SKM-1 (cell line): Measurements from ENCODE around the gene GDPD5.

Experiments used
- DNase-seq: peaks from one replicate; lab custom pipeline; 2025; ENCODE audit not compliant: unreplicated experiment; lab: John Stamatoyannopoulos, UW

Gene GDPD5

DNA sequence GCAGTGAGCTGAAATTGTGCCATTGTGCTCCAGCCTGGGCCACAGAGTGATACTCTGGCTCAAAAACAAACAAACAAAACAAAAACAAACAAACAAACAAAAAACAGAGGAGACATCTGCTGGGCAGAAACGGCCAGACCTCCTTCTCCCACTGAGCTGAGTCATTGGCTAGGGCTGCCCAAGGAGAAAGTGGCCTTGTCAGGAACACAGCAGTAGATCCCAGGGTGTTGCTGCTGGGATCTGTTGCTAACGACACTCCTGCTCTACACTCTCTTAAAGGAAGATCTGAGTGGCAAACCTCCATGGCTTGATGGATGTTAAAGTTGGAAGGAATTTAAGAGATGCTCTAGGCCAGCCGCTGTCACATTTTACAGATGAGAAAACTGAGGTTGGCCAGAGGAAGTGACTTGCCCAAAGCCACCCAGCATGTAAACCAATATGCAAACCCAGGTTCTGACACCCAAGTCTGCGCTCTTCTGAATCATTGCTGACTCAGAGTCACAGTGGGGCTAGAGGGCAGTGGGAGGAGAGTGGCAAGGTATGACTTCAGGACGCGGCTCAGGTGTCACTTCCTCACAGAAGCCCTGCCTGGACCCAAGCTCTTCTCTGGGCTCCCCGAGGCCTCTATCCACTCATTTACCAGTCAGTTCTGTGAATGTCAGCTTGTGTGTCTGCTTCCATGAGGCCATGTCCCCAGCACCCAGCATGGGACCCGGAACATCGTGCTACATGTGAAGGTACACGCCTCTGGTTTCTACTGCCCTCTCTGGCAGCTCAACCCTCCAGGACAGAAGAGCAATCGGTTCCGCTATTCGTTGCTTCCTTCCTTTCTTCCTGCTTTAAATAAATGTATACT is 11.3 kb upstream of the GDPD5 start:
- peak; percentile 92 for DNase-seq

DNA sequence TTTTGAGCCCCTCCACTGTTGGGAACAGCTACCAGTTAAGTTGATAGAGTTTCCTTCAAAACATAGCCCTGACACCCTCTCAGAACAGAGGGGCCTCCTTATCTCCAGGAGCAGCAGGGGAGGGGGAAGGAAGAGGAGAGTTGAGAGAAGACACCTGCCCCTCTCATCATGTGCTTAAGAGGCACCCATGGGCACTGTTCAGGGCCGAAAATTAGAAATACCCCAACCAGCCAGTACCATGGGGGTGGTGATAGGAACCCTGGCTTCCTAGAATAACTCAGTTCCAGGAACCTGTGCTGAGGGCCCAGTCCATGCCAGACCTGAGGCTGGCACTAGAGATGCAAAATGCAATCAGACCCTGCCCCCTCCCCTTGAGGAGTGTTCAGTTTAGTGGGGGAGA is 9.3 kb upstream of the GDPD5 start:
- no peak for DNase-seq

DNA sequence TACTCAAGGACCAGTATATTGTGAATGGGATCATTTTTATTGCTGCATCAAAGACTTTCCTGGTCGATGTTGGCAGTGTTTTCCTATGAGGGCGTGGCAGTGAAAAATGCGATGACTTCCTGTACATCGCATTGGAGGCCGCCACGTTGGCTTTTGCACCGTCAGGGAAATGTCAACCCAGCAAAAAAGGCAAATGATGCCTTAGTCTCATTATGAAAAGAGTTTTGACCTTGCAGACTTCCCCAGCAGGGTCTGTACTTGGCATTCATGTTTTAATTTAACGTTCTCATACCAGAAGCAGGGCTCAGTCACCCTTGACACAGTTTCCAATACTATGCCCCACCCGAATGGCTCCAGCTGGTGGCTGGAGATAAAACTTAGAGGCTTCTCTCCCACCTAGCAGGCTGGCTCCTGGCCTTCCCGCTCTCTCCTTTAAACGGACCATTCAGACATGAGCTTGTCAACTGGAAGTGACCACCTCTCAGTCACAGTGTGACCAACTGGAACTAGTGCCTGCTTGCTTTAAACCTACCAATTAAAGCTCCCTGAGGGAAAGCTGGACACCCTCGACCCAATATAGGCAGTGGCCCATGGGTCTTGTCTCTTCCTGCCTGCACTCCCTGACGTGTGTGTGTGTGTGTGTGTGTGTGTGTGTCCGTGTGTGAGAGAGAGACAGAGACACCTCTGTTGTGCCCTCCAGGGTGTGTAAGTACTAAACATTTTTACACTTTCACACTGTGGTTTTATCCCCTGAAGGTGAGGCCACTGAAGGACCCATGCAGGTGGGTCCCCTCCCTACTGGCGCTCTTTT is 8.7 kb upstream of the GDPD5 start:
- no peak for DNase-seq

DNA sequence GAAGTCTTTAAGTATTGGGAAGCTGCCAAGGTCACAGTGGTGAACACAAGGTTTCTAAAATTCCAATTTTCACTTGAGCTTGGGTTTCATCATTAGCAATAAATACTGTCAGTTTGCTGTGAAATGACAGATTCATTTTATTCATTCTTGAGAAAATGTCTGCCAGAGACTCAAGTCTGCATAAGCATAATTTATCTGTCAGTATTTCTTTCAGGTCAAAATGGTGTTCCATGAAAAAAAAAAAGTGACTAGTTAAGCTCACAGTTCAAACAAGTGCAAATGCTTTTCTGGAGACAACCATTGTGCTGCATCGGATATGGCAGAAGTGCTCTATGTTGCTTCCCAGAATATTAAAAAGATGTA is 8.1 kb upstream of the GDPD5 start:
- no peak for DNase-seq

DNA sequence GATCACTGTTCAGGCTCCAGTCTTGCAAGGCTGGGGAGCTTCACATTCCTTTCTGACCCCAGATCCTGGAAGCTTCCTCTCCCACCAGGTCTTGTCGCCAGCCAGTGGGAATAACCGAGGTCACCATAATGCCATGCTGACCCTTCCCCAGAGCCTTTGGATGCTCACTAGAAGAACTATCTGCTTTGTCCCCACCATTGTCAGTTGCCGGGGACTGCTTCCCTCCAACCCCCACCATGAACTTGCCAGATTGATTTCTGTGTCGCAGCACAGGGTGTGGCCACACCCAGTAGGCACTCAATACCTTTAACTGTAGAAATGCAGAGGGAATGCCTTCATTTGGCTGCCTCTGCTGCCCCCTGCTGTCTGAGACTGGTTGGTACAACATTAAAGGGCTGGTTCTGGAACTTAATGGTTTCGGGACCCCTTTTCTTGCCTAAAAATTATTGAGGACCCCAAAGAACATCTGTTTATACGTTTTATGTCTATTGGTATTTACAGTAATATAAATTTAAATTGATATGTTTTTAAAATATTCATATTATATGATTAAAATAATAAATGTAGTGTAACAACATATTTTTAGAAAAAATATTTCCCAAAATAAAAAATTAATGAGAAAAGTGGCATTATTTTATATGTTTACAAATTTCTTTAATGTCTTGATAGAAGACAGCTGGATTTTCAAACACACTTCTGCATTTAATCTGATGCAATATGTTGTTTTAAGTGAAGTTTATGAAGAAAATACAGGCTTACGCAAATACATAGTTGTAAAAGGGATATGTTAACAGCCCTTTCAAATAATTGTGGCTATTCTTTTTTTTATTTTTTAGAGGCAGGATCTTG is 6.7 kb upstream of the GDPD5 start:
- DNase-seq, result peak; percentile 63

DNA sequence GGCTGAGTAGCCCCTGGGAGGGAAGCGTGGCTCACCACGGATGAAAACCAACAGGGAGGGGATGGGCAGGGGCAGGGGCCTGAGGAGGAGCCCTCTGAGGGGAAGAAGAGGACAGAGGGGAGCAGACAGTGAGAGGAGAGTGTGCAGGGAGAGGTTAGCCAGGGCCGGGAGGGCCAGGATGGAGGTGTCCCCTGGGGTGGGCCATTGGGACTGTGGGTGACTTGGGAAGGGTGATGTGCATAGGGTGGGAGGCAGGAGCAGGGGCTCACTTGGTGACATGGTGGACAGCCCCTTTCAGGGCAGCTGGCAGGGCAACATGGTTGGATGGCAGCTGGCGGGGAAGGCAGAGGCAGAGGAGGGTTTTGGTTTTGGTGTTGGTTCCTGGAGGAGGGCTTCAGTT is 5.6 kb upstream of the GDPD5 start:
- DNase-seq, result no peak

DNA sequence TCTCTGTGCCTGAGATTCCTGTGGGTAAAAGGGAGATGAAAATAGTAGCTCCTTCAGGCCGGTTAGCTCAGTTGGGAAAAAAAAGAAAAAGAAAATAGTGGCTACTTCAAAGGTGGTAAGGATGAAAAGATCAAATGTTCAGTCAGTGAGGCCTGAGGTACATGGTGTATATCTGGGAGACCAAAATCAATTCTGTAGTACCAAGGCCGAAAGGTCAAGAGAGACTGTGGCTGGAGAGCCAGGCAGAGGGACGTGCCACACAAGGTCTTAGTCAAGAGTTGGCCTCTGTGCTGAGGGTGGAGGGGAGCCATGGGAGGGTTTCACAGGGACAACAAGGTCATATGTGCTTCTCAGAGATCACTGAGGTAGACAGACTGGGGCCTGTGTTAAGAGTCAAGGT is 4.8 kb upstream of the GDPD5 start:
- no peak for DNase-seq

DNA sequence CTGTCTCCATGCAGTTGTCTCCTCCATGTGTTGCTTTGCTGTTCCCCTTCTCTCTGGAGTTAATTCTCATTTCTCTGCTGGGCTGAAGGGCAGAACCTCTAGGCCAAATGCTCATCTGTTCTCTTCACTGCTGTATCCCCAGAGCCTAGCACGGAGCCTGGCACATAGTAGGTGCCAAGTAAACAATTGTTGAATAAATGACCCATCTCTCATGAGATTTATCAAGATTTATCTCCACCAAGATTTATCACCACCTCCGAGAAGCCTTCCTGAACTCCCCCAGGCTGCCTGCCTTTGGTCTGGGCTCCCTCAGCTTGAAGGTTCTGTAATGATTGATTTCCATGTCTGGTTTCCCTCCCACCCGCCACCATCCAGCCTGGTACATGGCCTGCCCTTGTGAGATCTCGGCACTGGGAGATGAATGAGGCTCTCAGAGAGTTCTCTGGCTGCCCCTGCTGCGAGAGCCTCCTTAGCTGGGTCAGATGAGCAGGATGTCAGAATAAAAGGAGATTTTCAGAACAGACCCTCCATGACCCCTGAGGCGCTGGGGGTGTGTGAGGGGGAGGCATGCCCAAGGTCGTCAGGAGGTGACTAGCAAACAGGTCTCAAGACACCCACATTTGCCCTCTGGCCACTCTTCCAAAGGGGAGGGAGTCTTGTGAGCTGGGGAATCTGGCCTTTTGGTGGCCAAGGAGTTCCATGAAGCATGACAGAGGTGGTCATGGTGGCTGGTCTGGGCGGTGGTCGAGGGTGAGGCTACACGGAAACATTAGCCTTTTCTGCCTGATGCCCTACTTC is 2.4 kb upstream of the GDPD5 start:
- no peak for DNase-seq

DNA sequence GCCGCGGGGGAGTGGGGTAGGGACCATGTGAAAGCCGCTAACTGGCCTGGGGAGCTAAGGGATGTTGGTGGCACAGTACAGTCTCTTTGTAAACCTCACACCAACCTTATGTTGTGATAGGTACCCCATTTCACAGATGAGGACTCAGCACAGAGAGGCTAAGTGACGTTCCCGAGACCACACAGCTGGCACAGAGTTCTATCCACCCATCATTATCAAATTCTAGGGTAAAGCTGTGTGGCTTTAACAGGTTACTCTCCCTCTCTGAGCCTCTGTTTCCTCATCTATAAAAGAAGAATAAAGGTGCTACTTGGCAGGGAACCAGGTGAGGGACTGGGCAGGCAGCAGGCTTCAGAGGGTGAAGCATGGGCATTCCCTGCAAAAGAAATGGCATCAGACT is 1.4 kb upstream of the GDPD5 start:
- no peak for DNase-seq

DNA sequence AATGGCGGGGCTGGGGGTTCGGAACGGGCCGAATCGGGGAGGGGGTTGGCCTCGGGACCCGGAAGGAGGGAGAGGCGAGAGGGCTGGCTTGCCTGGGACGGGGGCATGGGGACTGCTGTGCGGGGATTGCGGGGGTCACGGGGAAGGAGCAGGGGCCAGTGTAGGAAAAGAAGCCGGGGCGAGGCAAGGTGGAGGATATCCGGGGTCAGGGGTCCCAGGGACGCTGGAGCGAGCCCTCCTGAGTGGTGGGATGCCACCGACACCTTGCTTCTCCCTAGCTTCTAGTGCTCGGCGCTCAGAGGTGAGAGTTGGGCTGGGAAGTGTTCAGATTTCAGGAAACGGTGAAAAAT is 426 bp upstream of the GDPD5 start:
- DNase-seq, result no peak

DNA sequence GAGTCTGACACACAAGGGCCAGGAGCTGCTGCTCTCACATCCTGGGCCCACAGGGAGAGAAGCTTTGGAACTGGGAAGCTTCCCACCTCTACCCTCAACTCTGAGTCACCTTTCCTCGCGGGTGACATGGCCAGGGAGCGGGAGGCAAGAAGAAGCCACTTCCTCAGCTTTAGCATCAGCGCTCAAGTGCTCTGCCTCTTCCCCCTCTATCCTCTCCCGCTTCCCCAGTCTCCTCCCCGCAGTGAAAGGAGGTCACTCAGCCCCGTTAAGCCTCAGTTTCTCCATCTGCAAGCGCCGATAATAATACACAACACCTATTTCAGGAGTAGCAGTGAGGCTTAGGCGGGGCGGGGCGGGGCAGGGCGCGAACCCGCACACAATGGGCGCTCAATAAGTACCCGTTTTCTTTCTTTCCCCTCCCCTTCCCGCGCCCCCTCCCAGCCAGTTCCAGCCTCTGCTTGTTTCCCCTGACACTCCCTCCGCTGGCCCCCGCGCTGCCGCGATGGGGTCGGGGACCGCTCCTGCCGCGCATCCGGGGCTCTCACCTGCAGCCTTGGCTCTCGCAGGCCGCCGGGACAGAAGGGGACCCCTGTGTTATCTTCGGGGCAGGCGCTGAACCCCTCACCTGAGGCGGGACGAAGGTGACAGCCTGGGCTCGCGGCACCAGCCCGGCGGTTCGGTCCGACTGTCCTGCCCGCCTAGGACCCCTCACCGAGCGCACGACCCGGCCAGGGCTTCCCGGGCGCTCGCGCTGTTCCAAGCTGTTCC is 892 bp downstream of the GDPD5 start:
- DNase-seq, result no peak

DNA sequence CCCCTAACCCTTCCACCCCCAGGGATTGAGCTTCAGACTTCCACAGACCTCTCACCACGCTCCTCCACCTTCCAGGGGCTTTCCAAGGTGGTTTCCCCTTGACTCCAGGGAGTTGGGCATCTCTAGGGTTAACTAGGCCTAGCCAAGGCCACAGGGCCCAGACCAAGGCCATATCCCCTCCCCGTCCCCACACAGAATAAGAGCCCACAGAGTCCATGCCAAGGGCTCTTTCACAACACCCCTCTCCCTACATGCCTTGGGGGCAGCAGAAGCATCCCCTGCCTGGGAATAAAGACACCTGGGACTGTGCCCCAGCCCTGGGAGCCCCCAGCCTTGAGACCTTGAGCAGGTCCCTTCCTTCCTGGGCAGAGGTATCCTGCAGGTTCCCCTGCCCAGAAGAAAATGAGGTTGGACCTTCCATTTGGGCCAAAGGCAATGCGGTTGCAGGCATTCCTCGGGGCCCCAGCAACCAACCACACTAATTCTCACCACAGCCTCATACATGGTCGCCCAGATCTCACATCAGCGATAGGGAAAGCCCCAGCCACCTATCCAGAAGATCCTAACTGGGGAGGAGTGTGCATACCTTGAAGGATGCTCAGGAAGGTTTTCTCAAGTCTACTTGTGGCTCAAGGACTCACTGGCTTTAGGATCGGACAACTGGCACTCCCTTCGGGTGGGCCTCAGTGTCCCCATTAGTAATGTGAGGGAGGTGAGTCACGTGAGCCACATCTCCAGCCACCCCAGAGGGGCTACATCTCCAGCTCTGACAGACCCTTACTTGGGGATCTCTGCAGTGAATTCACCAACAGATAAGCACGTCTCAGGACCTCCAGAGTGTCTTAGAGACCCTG is 1.7 kb downstream of the GDPD5 start:
- no peak for DNase-seq

DNA sequence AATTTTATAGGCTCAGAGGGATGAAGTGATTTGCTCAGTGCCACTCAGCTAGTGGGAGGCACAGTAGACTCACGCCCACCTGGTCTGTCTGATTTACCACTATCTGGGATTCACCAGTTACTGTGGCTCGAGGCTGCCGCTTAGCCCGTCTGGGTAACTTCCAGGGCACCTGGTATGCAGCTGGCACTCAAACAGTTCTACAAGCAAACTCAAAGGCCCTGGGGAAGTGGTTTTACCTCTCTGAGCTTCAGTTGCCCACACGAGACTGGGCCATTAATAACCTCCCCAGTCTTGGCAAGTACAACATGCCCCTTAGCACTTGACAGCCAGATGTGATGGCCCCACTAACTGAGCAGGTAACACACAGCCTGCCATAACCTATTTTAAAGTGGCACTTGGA is 2.6 kb downstream of the GDPD5 start:
- DNase-seq, result no peak

DNA sequence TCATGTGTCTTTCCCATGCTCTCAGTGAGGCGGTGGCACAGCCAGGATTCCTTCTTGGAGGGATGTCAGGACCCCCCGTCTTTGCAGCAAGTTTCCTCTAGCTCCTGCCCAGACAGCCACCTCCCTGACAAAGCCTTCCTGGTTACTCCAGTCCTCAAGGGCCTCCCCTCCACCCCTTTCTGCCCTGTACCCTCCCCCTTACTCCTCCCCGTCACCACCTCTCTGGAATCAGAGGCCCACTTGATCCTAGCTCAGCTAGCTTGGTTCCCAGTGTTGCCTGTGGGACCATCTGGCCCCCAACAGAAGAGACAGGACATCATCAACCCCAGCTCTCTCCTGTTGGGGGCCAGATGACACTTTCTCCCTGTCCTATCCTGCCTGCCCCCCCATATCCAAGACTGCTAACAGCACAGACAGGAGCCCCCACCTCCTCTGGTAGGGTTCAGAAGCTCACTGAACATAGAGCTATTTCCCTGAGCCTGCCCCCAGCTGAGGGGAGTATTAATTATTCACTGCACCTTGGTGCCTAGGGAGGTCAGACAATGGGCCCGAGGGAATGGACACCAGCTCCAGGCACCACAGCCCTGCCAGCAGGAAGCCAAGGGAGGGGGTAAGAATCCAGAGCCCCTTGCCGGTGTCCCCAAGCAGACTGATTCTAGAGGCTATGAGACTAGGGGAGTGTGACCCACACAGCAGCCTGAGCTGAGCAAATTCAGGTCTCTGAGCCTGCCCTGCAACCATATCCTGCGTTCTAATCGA is 3.3 kb downstream of the GDPD5 start:
- DNase-seq, result no peak

DNA sequence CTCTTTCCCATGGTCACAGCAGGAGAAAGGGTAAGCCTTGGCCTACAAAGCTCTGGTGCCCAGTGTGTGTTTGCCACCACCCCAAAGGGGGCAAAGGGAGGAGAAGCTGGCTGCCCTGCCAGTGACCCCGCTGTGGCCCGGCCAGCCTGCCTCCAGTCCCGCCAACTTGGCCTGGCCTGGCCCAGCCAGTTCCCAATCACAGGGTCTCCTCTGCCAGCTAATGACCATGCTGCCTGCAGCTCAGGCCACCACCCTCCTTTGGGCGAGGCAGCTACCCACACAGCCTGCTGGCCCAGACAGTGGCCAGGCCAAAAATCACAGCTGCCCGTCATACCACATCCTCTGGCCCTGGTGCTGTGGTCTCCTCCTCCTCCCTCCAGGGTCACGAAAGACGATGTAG is 5.1 kb downstream of the GDPD5 start:
- no peak for DNase-seq

DNA sequence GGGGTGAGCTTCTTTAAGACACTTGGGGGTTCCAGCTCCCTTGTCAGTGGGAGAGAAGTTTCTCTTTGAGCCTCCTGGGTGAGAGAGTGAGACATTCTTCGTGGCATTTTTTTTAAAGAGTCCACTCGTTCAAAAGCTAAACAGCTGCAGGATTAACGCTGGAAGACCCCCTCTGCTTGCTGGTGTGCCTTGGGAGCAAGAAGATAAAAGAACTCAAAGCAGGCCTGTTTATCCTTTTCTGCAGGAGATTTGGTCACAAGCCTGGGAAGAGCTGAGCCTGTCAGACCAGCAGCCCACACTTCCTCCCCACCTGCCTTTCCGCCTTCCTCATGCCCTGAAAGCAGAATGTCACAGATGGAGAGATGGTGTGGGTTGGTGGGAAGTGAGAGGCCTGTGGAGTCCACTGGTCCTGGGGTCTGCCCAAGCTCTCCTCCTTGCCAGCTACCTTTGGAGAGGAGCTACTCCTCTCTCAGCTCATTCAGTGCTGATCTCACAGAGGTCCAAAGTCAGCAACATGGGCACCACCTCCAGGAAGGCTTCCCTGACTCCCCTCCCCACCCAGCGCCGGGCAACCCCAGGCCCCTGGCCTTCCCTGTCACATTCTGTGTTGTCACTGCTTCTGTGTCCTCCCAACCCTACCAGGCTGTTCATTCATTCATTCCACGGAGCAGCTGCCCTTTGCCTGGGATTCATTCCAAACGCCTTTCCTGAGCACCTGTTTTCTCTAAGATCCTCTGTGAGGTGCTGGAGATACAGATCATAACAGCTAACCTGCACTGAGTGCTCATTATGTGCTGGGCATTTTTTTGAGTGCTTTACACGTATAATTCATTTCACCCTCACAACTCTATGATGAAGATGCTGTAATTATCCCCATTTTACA is 6.7 kb downstream of the GDPD5 start:
- DNase-seq, result no peak

DNA sequence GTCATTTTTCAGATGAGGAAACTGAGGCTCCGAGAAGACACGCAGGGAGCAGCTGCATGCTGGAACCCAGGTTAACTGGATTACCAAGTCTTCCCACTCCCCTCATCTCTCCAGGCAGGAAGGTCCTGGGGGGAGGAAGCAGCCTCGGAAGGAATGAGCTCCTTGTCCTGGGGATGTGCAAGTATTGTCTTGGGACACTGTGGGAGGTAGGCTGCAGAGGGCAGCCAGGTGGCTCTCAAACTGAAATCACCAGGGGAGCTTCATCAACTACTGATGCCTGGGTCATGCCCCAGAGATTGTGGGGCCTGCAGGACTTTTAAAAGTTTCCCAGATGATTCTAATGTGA is 7.6 kb downstream of the GDPD5 start:
- DNase-seq, result no peak

DNA sequence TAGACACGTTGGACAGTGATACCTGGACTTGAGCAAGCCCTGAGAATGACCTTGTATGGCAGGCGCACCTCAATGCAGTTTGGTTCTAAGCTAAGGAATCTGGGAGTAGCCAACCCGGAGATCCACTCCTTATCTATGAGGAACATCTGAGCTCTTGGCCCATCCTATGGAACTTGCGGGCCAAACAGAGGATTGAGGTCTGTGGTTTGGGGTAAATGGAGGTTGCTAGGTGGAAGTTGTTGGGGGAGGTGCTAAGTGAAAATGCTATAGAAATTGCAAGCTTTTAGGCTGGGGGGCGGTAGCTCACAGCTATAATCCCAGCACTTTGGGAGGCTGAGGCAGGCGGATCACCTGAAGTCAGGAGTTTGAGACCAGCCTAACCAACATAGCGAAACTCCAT is 8.9 kb downstream of the GDPD5 start:
- peak; percentile 22 for DNase-seq
